ENCODE results near the gene BLNK. TPM values are rescaled to one million over a fixed set of nuclear protein-coding genes. Genes with fewer than 3 reads are reported as not detected.

The BLNK gene
- total RNA-seq, 2 experiments from 2014 or later: not detected

DNA sequence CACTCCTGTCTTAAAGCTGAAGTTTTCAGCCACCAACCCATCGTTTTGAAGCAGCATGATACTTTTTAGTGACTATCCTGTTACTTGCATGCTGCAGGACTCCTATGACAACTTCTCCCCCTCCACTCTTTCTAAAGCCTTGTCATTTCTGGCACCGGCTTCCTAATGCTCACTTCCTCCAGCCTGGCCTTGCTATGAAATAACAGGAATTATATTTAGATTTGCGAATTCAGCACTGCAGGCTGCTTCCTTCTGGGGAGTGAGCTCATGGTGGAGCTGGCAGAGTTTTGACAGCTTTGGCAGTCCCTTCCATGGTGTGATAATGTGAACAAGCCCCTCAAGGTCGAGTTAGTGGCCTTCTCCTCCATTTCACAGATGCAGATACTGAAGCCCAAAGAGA lies 13.4 kb downstream of the BLNK start:
- Mint-ChIP-seq H3K36me3 (ENCODE audit: low read depth) (no peaks in the 10 kb centered on the region), H3K27me3 (ENCODE audit: low read depth) (peaks cover 4% of the 10 kb centered on the region), H3K4me3 (no peak overlapping the region), H3K9me3 (ENCODE audit: insufficient read depth) (no peaks in the 10 kb centered on the region), H3K4me1 (ENCODE audit: low read depth) (no peaks in the 10 kb centered on the region), H3K27ac (no peak overlapping the region)
- CTCF ChIA-PET: interaction anchor here (0.7 kb wide), 1 partner anchor 28 kb away, joined by 3 read pairs; no protein-coding TSS in a partner anchor
- POLR2A ChIA-PET: no interaction called here
- DNase-seq: no peak
- ATAC-seq: no peak

- POLR2A ChIA-PET: no interaction called here
- Mint-ChIP-seq H3K36me3 (ENCODE audit: low read depth) (no peaks in the 10 kb centered on the region), H3K4me1 (ENCODE audit: low read depth) (no peaks in the 10 kb centered on the region), H3K27me3 (ENCODE audit: low read depth) (peaks cover 8% of the 10 kb centered on the region), H3K9me3 (ENCODE audit: insufficient read depth) (no peaks in the 10 kb centered on the region), H3K27ac (no peak overlapping the region), H3K4me3 (no peak overlapping the region)
- CTCF ChIA-PET: interaction anchor here (0.7 to 2.0 kb wide), 3 partner anchors 26 to 115 kb away, joined by 3 to 5 read pairs (median 3); no protein-coding TSS in a partner anchor
- DNase-seq: no peak
- ATAC-seq: no peak
These were observed 15.6 kb downstream of the BLNK start for GRCh38 chr10:96255549-96256333.

DNA sequence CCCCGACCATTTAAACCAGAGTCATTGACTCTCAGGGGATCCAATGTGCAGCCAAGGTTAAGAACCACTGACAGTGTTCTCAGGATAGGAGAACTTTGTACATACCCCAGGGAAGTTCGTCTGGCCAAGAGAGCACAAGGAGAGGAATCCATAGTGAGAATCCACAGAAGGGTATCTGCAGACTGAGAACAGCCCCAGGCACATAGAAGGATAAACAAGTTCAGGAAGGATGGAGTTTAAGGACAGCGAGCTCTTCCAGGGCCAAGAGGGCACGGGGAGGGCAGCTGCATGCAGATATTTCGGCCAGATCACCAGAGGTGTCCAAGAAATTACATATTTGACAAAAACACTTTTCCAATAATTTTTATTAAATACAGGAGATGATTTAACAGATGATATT lies 16.4 kb downstream of the BLNK start:
- no peak for DNase-seq
- Mint-ChIP-seq H3K9me3 (ENCODE audit: insufficient read depth) (no peaks in the 10 kb centered on the region), H3K36me3 (ENCODE audit: low read depth) (no peaks in the 10 kb centered on the region), H3K4me1 (ENCODE audit: low read depth) (no peaks in the 10 kb centered on the region), H3K4me3 (no peak overlapping the region), H3K27ac (no peak overlapping the region), H3K27me3 (ENCODE audit: low read depth) (peaks cover 8% of the 10 kb centered on the region)
- POLR2A ChIA-PET: no interaction called here
- CTCF ChIA-PET: interaction anchor here (0.7 to 1.3 kb wide), 2 partner anchors 26 to 115 kb away, joined by 3 read pairs; no protein-coding TSS in a partner anchor
- no peak for ATAC-seq

GRCh38 chr10:96252730-96253129 lies 18.6 kb downstream of the BLNK start:
- H3K27ac Mint-ChIP-seq: no peak overlapping the region
- ChIA-PET POLR2A (no interaction called here), CTCF (no interaction called here)
- H3K4me1 Mint-ChIP-seq (ENCODE audit: low read depth): no peaks in the 10 kb centered on the region
- DNase-seq (no peak), ATAC-seq (no peak)
- H3K27me3 Mint-ChIP-seq (ENCODE audit: low read depth): peaks cover 8% of the 10 kb centered on the region
- no peaks in the 10 kb centered on the region for H3K9me3 Mint-ChIP-seq (ENCODE audit: insufficient read depth)
- no peak overlapping the region for H3K4me3 Mint-ChIP-seq
- no peaks in the 10 kb centered on the region for H3K36me3 Mint-ChIP-seq (ENCODE audit: low read depth)

DNA sequence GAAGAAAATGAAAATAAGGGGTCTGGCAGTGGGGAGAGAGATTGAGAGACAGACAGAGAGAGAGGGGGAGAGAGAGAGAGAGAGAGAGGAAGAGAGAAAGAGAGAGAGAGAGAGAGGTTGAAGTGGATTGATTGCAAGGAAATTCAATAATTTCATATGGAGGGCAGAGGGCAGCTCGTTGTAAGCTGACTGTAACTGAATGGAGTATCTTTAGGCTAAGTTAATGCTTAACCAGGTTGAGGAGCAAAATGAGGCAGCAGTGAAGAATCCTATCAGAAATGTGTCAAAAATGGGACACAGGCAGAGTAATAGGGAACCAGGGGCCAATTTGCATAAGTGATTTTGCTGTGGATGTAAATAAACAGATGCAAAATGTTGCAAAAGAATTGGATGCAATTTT lies 21.0 kb downstream of the BLNK start:
- ChIA-PET CTCF (no interaction called here), POLR2A (no interaction called here)
- Mint-ChIP-seq H3K4me3 (no peak overlapping the region), H3K36me3 (ENCODE audit: low read depth) (no peaks in the 10 kb centered on the region), H3K9me3 (ENCODE audit: insufficient read depth) (no peaks in the 10 kb centered on the region), H3K27me3 (ENCODE audit: low read depth) (peaks cover 11% of the 10 kb centered on the region), H3K4me1 (ENCODE audit: low read depth) (no peaks in the 10 kb centered on the region), H3K27ac (no peak overlapping the region)
- ATAC-seq (no peak), DNase-seq (no peak)

DNA sequence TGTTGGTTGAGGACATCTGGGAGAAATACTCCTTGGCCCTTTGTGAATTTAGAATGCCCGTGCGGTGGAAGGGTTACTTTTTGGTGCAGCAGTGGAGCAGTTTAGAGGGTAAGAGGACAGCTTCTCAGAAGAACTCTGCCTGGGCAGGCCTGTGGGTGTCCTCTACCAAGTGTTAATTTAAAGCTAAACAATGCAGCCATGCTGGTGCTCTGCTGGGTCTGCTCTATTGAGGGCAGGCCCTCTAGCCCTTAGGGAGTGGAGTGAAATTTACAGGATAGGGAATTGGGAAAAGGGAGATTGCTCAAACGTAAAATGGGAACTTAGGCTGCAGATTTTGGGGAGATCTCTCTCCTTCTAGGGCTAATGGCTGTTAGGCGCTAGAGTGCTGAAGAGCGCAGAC lies 22.1 kb downstream of the BLNK start:
- ATAC-seq (no peak), DNase-seq (no peak)
- ChIA-PET POLR2A (no interaction called here), CTCF (interaction anchor here (2.2 kb wide), 1 partner anchor 20 kb away, joined by 10 read pairs; no protein-coding TSS in a partner anchor)
- Mint-ChIP-seq H3K27me3 (ENCODE audit: low read depth) (peaks cover 9% of the 10 kb centered on the region), H3K36me3 (ENCODE audit: low read depth) (no peaks in the 10 kb centered on the region), H3K4me3 (no peak overlapping the region), H3K4me1 (ENCODE audit: low read depth) (no peaks in the 10 kb centered on the region), H3K27ac (no peak overlapping the region), H3K9me3 (ENCODE audit: insufficient read depth) (no peaks in the 10 kb centered on the region)

GRCh38 chr10:96244354-96244753 lies 27.0 kb downstream of the BLNK start:
- Mint-ChIP-seq H3K36me3 (ENCODE audit: low read depth) (no peaks in the 10 kb centered on the region), H3K4me1 (ENCODE audit: low read depth) (no peaks in the 10 kb centered on the region), H3K27ac (no peak overlapping the region), H3K9me3 (ENCODE audit: insufficient read depth) (no peaks in the 10 kb centered on the region), H3K27me3 (ENCODE audit: low read depth) (peaks cover 9% of the 10 kb centered on the region), H3K4me3 (no peak overlapping the region)
- ATAC-seq (no peak), DNase-seq (no peak)
- ChIA-PET POLR2A (no interaction called here), CTCF (interaction anchor here (1.5 to 2.2 kb wide), 2 partner anchors 10 to 15 kb away, joined by 3 to 11 read pairs; no protein-coding TSS in a partner anchor)

GRCh38 chr10:96243296-96243695 lies 28.1 kb downstream of the BLNK start:
- ATAC-seq (no peak), DNase-seq (no peak)
- no peak overlapping the region for H3K27ac Mint-ChIP-seq
- H3K36me3 Mint-ChIP-seq (ENCODE audit: low read depth): no peaks in the 10 kb centered on the region
- H3K4me3 Mint-ChIP-seq: no peak overlapping the region
- ChIA-PET CTCF (interaction anchor here (1.0 kb wide), 1 partner anchor 14 kb away, joined by 3 read pairs; no protein-coding TSS in a partner anchor), POLR2A (no interaction called here)
- H3K27me3 Mint-ChIP-seq (ENCODE audit: low read depth): peaks cover 9% of the 10 kb centered on the region
- H3K9me3 Mint-ChIP-seq (ENCODE audit: insufficient read depth): no peaks in the 10 kb centered on the region
- peaks cover 3% of the 10 kb centered on the region for H3K4me1 Mint-ChIP-seq (ENCODE audit: low read depth)

DNA sequence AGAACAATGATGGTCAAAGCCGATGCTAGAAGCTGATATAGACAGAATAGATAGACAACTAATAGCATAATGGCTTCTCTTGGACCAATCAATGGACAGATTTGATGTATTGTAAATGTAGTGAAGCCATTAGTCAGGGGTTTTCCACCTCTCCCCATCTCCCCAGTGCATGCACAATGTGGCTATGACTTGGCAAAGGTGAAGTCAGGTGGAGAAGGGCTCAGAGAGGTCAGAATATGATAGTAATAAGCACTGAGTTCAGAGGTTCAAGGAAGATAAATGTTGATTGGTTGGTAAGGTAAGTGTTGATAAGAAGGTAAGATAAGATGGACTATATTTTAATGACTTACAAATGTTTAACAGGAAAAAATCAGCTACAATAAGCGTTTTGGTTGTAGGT lies 28.5 kb downstream of the BLNK start:
- peaks cover 9% of the 10 kb centered on the region for H3K27me3 Mint-ChIP-seq (ENCODE audit: low read depth)
- no peaks in the 10 kb centered on the region for H3K9me3 Mint-ChIP-seq (ENCODE audit: insufficient read depth)
- no peak for DNase-seq
- CTCF ChIA-PET: interaction anchor here (1.0 kb wide), 1 partner anchor 13 kb away, joined by 3 read pairs; no protein-coding TSS in a partner anchor
- peaks cover 3% of the 10 kb centered on the region for H3K4me1 Mint-ChIP-seq (ENCODE audit: low read depth)
- no peak overlapping the region for H3K27ac Mint-ChIP-seq
- no peaks in the 10 kb centered on the region for H3K36me3 Mint-ChIP-seq (ENCODE audit: low read depth)
- H3K4me3 Mint-ChIP-seq: no peak overlapping the region
- POLR2A ChIA-PET: no interaction called here
- ATAC-seq: no peak

- ChIA-PET CTCF (interaction anchor here (1.5 to 2.2 kb wide), 2 partner anchors 8 to 9 kb away, joined by 3 to 13 read pairs; no protein-coding TSS in a partner anchor), POLR2A (no interaction called here)
- peaks cover 4% of the 10 kb centered on the region for H3K27me3 Mint-ChIP-seq (ENCODE audit: low read depth)
- no peak for DNase-seq
- H3K4me3 Mint-ChIP-seq: no peak overlapping the region
- no peaks in the 10 kb centered on the region for H3K36me3 Mint-ChIP-seq (ENCODE audit: low read depth)
- H3K4me1 Mint-ChIP-seq (ENCODE audit: low read depth): peaks cover 3% of the 10 kb centered on the region
- ATAC-seq: no peak
- no peak overlapping the region for H3K27ac Mint-ChIP-seq
- no peaks in the 10 kb centered on the region for H3K9me3 Mint-ChIP-seq (ENCODE audit: insufficient read depth)
These were observed 32.4 kb downstream of the BLNK start for GRCh38 chr10:96238646-96239623.

- CTCF ChIA-PET: interaction anchor here (0.9 kb wide), 1 partner anchor 138 kb away, joined by 3 read pairs; no protein-coding TSS in a partner anchor
- Mint-ChIP-seq H3K4me1 (ENCODE audit: low read depth) (peaks cover 3% of the 10 kb centered on the region), H3K27ac (no peak overlapping the region), H3K9me3 (ENCODE audit: insufficient read depth) (no peaks in the 10 kb centered on the region), H3K36me3 (ENCODE audit: low read depth) (no peaks in the 10 kb centered on the region), H3K27me3 (ENCODE audit: low read depth) (peaks cover 2% of the 10 kb centered on the region), H3K4me3 (no peak overlapping the region)
- no peak for ATAC-seq
- DNase-seq: no peak
- POLR2A ChIA-PET: no interaction called here
These were observed 34.5 kb downstream of the BLNK start for GRCh38 chr10:96236876-96237275.

DNA sequence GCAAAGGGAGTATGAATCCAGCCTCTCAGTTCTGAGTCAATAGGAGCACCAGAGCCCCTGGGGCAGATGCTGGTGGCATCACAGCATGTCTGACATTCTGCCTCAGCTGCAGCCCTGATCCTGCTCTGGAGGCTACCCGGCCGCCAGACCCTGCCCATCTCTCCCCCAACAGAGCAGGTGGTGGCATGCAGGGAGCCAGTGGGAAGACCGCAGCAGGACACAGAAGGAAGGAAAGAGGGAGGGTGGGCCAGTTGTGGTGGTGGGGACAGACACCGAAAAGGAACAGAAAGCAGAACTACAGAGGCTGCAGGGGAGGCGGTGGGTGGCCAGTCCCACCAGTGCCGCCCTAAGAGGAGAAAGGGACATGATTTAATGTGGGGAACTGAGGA lies 35.3 kb downstream of the BLNK start:
- ChIA-PET CTCF (no interaction called here), POLR2A (no interaction called here)
- Mint-ChIP-seq H3K36me3 (ENCODE audit: low read depth) (no peaks in the 10 kb centered on the region), H3K27ac (no peak overlapping the region), H3K4me3 (no peak overlapping the region), H3K4me1 (ENCODE audit: low read depth) (peaks cover 3% of the 10 kb centered on the region), H3K27me3 (ENCODE audit: low read depth) (peaks cover 2% of the 10 kb centered on the region), H3K9me3 (ENCODE audit: insufficient read depth) (no peaks in the 10 kb centered on the region)
- DNase-seq: no peak
- ATAC-seq: no peak

Measured in activated CD8-positive, alpha-beta T cell treated with anti-CD3 and anti-CD28 coated beads, Interleukin-2, amount 10 ng/mL, durations not matched to agents 7 days and 5 days (primary cell).